ENCODE results near the gene UNK. TPM values are rescaled to one million over a fixed set of nuclear protein-coding genes. Genes with fewer than 3 reads are reported as not detected.

UNK gene
- total and polyA plus RNA-seq, 2 of the 13 experiments (the other 11 are each of a cell fraction or from before 2014, with no cell fraction given), result 31.6 to 33.0 TPM

DNA sequence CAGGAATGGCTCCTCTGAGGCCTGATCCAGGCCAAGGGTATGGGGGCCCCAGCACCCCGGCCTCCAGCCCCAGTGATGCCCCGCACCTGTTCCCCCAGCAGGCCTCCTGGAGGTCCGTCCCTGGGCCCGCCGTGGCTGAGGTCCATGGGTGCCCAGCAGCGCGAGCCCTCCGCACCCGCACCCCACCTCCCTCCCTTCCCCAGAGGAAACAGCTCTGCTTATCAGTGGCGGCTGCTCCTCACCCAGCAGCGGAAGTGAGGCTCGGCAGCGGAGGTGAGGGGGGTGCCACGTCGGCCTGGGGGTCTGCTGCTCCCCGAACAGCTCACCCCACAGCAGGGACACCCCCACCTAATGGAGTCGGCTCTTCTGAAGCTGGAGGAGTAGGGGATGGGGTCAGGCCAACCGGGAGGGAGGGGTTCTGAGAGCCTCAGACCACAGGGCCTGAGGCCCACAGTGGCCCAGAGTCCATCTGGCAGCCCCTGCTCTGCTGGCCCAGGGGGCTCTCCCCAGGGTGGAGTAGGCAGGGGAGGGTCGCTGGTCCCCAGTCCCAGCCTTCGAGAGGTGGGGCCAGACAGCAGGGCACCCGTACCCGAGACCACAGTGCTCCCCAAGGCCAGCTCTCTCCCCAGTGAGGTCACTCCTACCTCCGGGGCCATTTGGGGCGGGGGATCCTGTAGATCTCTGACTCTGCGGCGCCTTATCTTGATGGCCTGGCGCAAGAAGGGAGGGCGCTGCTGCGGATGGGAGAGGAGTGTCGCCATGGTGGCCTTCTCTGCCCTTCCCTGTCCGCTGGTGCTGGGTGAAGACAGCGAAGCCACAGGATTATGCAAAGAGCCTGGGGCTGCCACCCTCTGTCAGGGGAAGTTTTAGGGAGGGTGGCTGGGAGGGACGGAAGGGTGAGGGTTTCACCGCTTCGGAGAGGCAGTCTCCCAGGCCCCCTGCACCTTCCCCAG lies 59.2 kb downstream of the UNK start, which contains the start of gene UNC13D (continued):
- TF ChIP-seq, protein P1, sequence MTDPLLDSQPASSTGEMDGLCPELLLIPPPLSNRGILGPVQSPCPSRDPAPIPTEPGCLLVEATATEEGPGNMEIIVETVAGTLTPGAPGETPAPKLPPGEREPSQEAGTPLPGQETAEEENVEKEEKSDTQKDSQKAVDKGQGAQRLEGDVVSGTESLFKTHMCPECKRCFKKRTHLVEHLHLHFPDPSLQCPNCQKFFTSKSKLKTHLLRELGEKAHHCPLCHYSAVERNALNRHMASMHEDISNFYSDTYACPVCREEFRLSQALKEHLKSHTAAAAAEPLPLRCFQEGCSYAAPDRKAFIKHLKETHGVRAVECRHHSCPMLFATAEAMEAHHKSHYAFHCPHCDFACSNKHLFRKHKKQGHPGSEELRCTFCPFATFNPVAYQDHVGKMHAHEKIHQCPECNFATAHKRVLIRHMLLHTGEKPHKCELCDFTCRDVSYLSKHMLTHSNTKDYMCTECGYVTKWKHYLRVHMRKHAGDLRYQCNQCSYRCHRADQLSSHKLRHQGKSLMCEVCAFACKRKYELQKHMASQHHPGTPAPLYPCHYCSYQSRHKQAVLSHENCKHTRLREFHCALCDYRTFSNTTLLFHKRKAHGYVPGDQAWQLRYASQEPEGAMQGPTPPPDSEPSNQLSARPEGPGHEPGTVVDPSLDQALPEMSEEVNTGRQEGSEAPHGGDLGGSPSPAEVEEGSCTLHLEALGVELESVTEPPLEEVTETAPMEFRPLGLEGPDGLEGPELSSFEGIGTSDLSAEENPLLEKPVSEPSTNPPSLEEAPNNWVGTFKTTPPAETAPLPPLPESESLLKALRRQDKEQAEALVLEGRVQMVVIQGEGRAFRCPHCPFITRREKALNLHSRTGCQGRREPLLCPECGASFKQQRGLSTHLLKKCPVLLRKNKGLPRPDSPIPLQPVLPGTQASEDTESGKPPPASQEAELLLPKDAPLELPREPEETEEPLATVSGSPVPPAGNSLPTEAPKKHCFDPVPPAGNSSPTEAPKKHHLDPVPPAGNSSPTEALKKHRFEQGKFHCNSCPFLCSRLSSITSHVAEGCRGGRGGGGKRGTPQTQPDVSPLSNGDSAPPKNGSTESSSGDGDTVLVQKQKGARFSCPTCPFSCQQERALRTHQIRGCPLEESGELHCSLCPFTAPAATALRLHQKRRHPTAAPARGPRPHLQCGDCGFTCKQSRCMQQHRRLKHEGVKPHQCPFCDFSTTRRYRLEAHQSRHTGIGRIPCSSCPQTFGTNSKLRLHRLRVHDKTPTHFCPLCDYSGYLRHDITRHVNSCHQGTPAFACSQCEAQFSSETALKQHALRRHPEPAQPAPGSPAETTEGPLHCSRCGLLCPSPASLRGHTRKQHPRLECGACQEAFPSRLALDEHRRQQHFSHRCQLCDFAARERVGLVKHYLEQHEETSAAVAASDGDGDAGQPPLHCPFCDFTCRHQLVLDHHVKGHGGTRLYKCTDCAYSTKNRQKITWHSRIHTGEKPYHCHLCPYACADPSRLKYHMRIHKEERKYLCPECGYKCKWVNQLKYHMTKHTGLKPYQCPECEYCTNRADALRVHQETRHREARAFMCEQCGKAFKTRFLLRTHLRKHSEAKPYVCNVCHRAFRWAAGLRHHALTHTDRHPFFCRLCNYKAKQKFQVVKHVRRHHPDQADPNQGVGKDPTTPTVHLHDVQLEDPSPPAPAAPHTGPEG (CRISPR knock-in tag; IDR thresholded peaks at IDR 0.05), result peak; percentile 66; the same call in 1 of the 2 replicates
- TF ChIP-seq ELF1 (CRISPR knock-in tag; IDR thresholded peaks at IDR 0.05), result peak; percentile 54
- TF ChIP-seq POLR2AphosphoS5 (IDR thresholded peaks at IDR 0.05; ENCODE audit: low read depth, low read length), result peak; percentile 63
- TF ChIP-seq DRAP1 (CRISPR knock-in tag; IDR thresholded peaks at IDR 0.05), result 0 out of 2 replicates have a peak, but pooled peaks have one; percentile 29
- peak; percentile 33; the same call in 1 of the 2 replicates for TF ChIP-seq HNF1B (CRISPR knock-in tag; IDR thresholded peaks at IDR 0.05)
- TF ChIP-seq CAMTA2 (CRISPR knock-in tag; IDR thresholded peaks at IDR 0.05; ENCODE audit: borderline replicate concordance), result peak; percentile 17; the same call in 1 of the 2 replicates
- peak; percentile 67; the same call in 1 of the 2 replicates for TF ChIP-seq TGIF2 (CRISPR knock-in tag; IDR thresholded peaks at IDR 0.05)
- peak; percentile 72; the same call in 1 of the 2 replicates for TF ChIP-seq ERF (CRISPR knock-in tag; IDR thresholded peaks at IDR 0.05)
- TF ChIP-seq, protein P2, sequence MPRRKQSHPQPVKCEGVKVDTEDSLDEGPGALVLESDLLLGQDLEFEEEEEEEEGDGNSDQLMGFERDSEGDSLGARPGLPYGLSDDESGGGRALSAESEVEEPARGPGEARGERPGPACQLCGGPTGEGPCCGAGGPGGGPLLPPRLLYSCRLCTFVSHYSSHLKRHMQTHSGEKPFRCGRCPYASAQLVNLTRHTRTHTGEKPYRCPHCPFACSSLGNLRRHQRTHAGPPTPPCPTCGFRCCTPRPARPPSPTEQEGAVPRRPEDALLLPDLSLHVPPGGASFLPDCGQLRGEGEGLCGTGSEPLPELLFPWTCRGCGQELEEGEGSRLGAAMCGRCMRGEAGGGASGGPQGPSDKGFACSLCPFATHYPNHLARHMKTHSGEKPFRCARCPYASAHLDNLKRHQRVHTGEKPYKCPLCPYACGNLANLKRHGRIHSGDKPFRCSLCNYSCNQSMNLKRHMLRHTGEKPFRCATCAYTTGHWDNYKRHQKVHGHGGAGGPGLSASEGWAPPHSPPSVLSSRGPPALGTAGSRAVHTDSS (CRISPR knock-in tag; conservative IDR thresholded peaks at IDR 0.05), result no peak
- peak; percentile 60 for TF ChIP-seq SAP130 (CRISPR knock-in tag; IDR thresholded peaks at IDR 0.05; ENCODE audit: low read depth)
- peak; percentile 77; the same call in 1 of the 2 replicates for TF ChIP-seq HDAC1 (CRISPR knock-in tag; IDR thresholded peaks at IDR 0.05)
- TF ChIP-seq, protein P3, sequence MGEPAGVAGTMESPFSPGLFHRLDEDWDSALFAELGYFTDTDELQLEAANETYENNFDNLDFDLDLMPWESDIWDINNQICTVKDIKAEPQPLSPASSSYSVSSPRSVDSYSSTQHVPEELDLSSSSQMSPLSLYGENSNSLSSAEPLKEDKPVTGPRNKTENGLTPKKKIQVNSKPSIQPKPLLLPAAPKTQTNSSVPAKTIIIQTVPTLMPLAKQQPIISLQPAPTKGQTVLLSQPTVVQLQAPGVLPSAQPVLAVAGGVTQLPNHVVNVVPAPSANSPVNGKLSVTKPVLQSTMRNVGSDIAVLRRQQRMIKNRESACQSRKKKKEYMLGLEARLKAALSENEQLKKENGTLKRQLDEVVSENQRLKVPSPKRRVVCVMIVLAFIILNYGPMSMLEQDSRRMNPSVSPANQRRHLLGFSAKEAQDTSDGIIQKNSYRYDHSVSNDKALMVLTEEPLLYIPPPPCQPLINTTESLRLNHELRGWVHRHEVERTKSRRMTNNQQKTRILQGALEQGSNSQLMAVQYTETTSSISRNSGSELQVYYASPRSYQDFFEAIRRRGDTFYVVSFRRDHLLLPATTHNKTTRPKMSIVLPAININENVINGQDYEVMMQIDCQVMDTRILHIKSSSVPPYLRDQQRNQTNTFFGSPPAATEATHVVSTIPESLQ (CRISPR knock-in tag; conservative IDR thresholded peaks at IDR 0.05), result 0 out of 2 replicates have a peak, but pooled peaks have one; percentile 62

Measured in HepG2 (cell line).